ENCODE data around the gene IRS2. TPM values are rescaled to one million over a fixed set of nuclear protein-coding genes. Genes with fewer than 3 reads are reported as not detected.

Gene IRS2
- total and polyA plus RNA-seq, 2 of the 8 experiments (the other 6 are each of a cell fraction or from before 2014, with no cell fraction given) = 2.6 to 17.0 TPM

DNA sequence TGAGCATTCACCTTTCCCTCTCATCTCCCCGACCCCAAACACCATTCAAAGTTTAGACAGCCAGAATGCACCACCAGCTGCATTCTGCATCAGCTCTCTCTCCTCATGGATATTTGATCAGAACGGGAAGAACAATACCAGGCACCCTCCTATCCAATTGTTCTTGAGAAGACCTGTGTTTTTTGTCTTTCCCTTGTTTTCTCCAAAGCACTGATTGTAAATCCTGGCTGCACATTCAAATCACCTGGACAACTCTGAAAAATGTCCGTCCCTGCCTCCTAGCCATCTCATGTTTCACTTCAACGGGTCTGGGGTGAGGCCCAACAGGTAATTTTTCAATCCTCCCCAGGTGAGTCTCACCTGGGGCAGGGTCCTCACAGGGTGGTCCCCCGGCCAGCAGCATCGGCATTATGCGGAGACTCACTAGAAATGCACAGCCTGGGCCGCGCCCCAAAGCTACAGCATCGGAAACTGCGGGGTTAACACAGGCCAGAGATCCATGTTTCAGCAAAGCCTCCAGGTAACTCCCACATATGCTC, 5.5 kb downstream of the IRS2 start:
- Histone ChIP-seq H2BK120ac (replicated peaks; ENCODE audit: low read depth, low read length) (no peak overlapping the region), H2BK20ac (ENCODE audit: low read length) (no peak overlapping the region), H3K14ac (ENCODE audit: insufficient read length) (no peak overlapping the region), H3K9ac (replicated peaks in 1 of 4; ENCODE audit: extremely low read depth in 1 of 4, low read depth in 3 of 4, low read length in 3 of 4) (peak overlapping the region in 1 of 4 experiments; percentile 10; a peak in 2 of 7 replicates), H4K5ac (ENCODE audit: insufficient read length, low read depth, low read length) (no peak overlapping the region), H3K4me2 (ENCODE audit: insufficient read depth in 1 of 2, low read depth in 2 of 2, low read length in 2 of 2) (peak overlapping the region; percentile 55 to 70), H3K23ac (ENCODE audit: insufficient read length) (no peak overlapping the region), H3K79me2 (ENCODE audit: control insufficient read depth in 1 of 2, insufficient read depth in 2 of 2, low read length in 2 of 2) (peaks cover 15 to 67% of the 10 kb centered on the region in 2 experiments), H3K79me1 (ENCODE audit: low read depth, low read length) (peaks cover 7% of the 10 kb centered on the region), H3K36me3 (ENCODE audit: control insufficient read depth in 2 of 4, insufficient read depth in 4 of 4, low read length in 3 of 4) (peaks cover 0 to 29% (median 11%) of the 10 kb centered on the region in 4 experiments; a peak in 4 of 8 replicates), H2BK5ac (ENCODE audit: low read depth, low read length) (no peak overlapping the region), H3K18ac (ENCODE audit: extremely low read depth, low read length) (no peak overlapping the region), H3K23me2 (ENCODE audit: low read depth, low read length) (peaks cover 16% of the 10 kb centered on the region), H2BK15ac (ENCODE audit: low read length) (no peak overlapping the region), H3K4me1 (replicated peaks in 1 of 4; ENCODE audit: control insufficient read depth in 3 of 4, insufficient read depth in 4 of 4, low read length in 3 of 4) (peaks cover 3 to 26% (median 10%) of the 10 kb centered on the region in 4 experiments), H3K27ac (ENCODE audit: low read depth, low read length) (no peak overlapping the region), H4K8ac (ENCODE audit: extremely low read depth, insufficient read depth, low read length) (no peak overlapping the region), H2AK5ac (ENCODE audit: low read depth, low read length) (no peak overlapping the region), H4K20me1 (replicated peaks in 1 of 2; ENCODE audit: control insufficient read depth in 1 of 2, insufficient read depth in 2 of 2, low read length in 2 of 2) (peaks cover 13 to 20% of the 10 kb centered on the region in 2 experiments), H4K91ac (replicated peaks; ENCODE audit: insufficient read length, low read length) (no peak overlapping the region), H3K9me3 (ENCODE audit: insufficient read depth in 2 of 2, low read depth in 1 of 2, low read length in 1 of 2) (no peaks in the 10 kb centered on the region), H2BK12ac (ENCODE audit: low read depth, low read length) (no peak overlapping the region), H2AFZ (ENCODE audit: low read length) (no peak overlapping the region), H3K4ac (replicated peaks; ENCODE audit: insufficient read length, low read depth, low read length) (no peak overlapping the region), H3K56ac (replicated peaks; ENCODE audit: insufficient read length, low read depth, low read length) (no peak overlapping the region), H3K4me3 (ENCODE audit: extremely low read depth in 1 of 4, insufficient read depth in 2 of 4, low read depth in 3 of 4, low read length in 4 of 4) (peak overlapping the region in 2 of 4 experiments; percentile 4 to 39; a peak in 6 of 8 replicates), H3K27me3 (replicated peaks in 1 of 4; ENCODE audit: control insufficient read depth in 3 of 4, extremely low read depth in 1 of 4, insufficient read depth in 3 of 4, low read length in 3 of 4) (no peaks in the 10 kb centered on the region; a peak in 2 of 7 replicates)
- WGBS, 2 experiments (ENCODE audit: extremely low coverage in 1 of 2, insufficient coverage in 1 of 2, insufficient read length in 1 of 2, insufficient replicate concordance in 2 of 2, low coverage in 1 of 2, low lambda C conversion rate in 2 of 2, missing lambda C conversion rate in 1 of 2) = 84% methylated on average over 11 of the region's 11 CpGs; no CpG with 5 or more reads in 1 of the 2 experiments
- ChIA-PET POLR2A (ENCODE audit: partially characterized antibody) (no interaction called here), CTCF (ENCODE audit: partially characterized antibody) (interaction anchor here (0.9 to 1.4 kb wide), 5 partner anchors 12 to 635 kb away, joined by 3 to 6 read pairs (median 3); no protein-coding TSS in a partner anchor)
- no peak for DNase-seq (ENCODE audit: low read depth in 1 of 2, low spot score in 2 of 2)
- no peak for FAIRE-seq
- TF ChIP-seq RAD21 (IDR thresholded peaks at IDR 0.05 in 1 of 2, conservative IDR thresholded peaks at IDR 0.05 in 1 of 2; ENCODE audit: low read depth in 2 of 2, low read length in 2 of 2) (no peak), MAFK (IDR thresholded peaks at IDR 0.05; ENCODE audit: low read depth, low read length) (no peak), NRF1 (IDR thresholded peaks at IDR 0.05; ENCODE audit: low read depth, low read length) (no peak), TAF1 (IDR thresholded peaks at IDR 0.05; ENCODE audit: low read depth, low read length) (no peak), ZNF274 (IDR thresholded peaks at IDR 0.05; ENCODE audit: borderline replicate concordance, extremely low read depth, low read length) (no peak), CHD2 (IDR thresholded peaks at IDR 0.05; ENCODE audit: low read length) (no peak), KDM1A (IDR thresholded peaks at IDR 0.05; ENCODE audit: borderline replicate concordance, low read length) (no peak), TCF12 (IDR thresholded peaks at IDR 0.05; ENCODE audit: low read depth, low read length) (no peak), SUZ12 (IDR thresholded peaks at IDR 0.05; ENCODE audit: low read length) (no peak), GTF2F1 (IDR thresholded peaks at IDR 0.05; ENCODE audit: borderline replicate concordance, low read depth, low read length) (no peak), BRCA1 (IDR thresholded peaks at IDR 0.05; ENCODE audit: low read depth, low read length) (no peak)

Measured in H1 (cell line).